Measurements from ENCODE around the gene MCM6. TPM values are rescaled to one million over a fixed set of nuclear protein-coding genes. Genes with fewer than 3 reads are reported as not detected.

Gene MCM6
- total RNA-seq, 6 experiments from 2014 or later: 22.5 to 36.0 (median 33.2) TPM

DNA sequence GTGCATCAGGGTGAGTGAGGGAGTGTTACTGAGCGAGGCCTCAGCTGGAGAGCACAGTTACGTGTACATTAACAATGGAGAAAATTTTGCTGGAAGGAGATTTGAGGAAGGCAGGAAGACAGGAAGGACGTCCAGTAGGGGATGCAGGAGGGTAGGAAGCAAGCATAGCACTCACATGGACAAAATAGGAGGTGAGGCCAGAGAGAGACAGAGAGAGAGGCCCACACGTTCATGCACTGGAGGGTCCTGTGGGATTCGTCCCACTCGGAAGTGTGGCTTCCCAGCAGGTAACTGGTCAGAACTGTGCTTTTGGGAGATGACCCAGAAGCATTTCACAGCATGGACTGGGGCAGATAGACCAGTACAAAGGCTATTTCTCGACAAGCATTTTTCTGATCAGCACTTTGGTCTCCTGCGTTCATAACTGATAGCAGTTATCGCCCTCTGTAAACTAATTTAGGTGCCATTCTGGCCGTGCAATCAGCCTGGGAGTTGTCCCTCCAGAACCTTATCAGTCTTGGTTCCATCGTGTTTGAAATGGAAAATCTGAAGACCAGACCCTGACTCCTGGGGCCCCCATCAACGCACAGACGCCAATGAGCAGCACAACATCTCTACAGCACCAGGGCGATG, 44.9 kb downstream of the MCM6 start:
- no peaks in the 10 kb centered on the region for H3K9me3 Mint-ChIP-seq
- no peak overlapping the region for H3K27ac Mint-ChIP-seq
- H3K27me3 Mint-ChIP-seq (ENCODE audit: insufficient read depth): peaks cover 19% of the 10 kb centered on the region

GRCh38 chr2:135829378-135830135, 46.7 kb downstream of the MCM6 start:
- DNase-seq: no peak
- Mint-ChIP-seq H3K9me3 (no peaks in the 10 kb centered on the region), H3K4me1 (ENCODE audit: low read depth) (no peaks in the 10 kb centered on the region), H3K27ac (no peak overlapping the region), H3K36me3 (ENCODE audit: low read depth) (no peaks in the 10 kb centered on the region), H3K4me3 (no peak overlapping the region), H3K27me3 (ENCODE audit: insufficient read depth) (peaks cover 26% of the 10 kb centered on the region)
- no peak for TF ChIP-seq CTCF (IDR thresholded peaks at IDR 0.05)

More for the DNA sequence above, 44.9 kb downstream of the MCM6 start:
- no peaks in the 10 kb centered on the region for H3K4me1 Mint-ChIP-seq (ENCODE audit: low read depth)
- no peak overlapping the region for H3K4me3 Mint-ChIP-seq
- no peak for TF ChIP-seq CTCF (IDR thresholded peaks at IDR 0.05)
- no peak for DNase-seq
- no peaks in the 10 kb centered on the region for H3K36me3 Mint-ChIP-seq (ENCODE audit: low read depth)

- Mint-ChIP-seq H3K27ac (no peak overlapping the region), H3K4me1 (ENCODE audit: low read depth) (no peaks in the 10 kb centered on the region), H3K27me3 (ENCODE audit: insufficient read depth) (peaks cover 34% of the 10 kb centered on the region), H3K9me3 (peaks cover 7% of the 10 kb centered on the region), H3K4me3 (no peak overlapping the region), H3K36me3 (ENCODE audit: low read depth) (peaks cover 8% of the 10 kb centered on the region; the same call in 1 of the 2 replicates)
- no peak for DNase-seq
- no peak for TF ChIP-seq CTCF (IDR thresholded peaks at IDR 0.05)
Measured at GRCh38 chr2:135826544-135826943, 49.7 kb downstream of the MCM6 start.

DNA sequence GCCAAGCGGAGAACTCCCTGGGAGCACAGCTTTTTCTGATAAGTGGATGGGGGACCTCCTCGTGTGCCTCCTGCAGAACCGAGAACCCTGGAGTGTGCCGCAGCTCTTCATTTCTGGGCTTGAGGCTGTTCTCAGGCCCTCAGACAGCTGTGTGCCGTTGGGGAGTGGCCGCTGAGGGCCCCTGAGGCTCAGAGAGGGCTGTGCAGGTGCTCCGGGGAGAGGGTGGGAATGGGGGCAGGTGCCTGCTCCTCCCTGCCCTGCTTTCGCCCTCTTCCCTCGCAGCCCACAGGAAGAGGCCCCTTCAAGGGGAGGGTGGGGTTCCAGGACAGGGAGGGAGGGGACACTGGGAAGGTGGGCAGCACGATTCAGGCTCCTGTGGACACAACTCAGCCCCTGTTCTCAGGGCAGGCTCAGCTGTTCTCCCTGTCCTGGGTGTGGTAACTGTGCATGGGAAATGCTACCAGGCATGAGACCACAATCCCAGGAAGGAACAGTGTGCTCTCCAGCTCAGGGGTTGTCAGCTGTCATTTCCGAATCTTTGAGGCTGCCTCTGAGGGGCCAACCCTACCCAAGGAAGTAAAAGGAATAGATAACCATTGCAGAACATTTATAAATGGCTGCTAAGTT, 50.6 kb downstream of the MCM6 start:
- no peak for DNase-seq
- no peak for TF ChIP-seq CTCF (IDR thresholded peaks at IDR 0.05)
- H3K27ac Mint-ChIP-seq: no peak overlapping the region
- H3K36me3 Mint-ChIP-seq (ENCODE audit: low read depth): peaks cover 8% of the 10 kb centered on the region; the same call in 1 of the 2 replicates
- no peaks in the 10 kb centered on the region; the same call in 1 of the 2 replicates for H3K4me1 Mint-ChIP-seq (ENCODE audit: low read depth)
- H3K27me3 Mint-ChIP-seq (ENCODE audit: insufficient read depth): peaks cover 34% of the 10 kb centered on the region
- H3K9me3 Mint-ChIP-seq: peaks cover 7% of the 10 kb centered on the region
- H3K4me3 Mint-ChIP-seq: no peak overlapping the region

DNA sequence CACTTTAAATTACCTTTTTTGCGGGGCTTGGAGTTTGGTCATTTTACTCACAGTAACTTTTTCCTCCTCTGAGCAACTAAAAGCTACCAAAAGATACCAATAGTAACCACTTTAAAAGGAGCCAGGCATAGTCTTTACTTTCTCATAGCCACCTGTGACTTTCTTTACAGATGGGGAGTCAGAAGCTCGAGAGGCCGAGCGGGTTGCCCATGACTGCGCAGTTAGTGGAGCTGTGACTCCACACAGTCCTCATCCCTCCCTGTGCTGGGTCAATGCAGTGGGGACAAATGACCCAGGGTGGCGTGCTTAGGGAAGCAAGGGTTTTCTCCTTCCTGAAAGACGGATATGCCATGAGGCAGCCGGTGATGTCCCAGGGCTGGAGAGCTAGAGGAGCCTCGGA, 51.1 kb downstream of the MCM6 start:
- peaks cover 5% of the 10 kb centered on the region for H3K4me1 Mint-ChIP-seq (ENCODE audit: low read depth)
- H3K27ac Mint-ChIP-seq: no peak overlapping the region
- TF ChIP-seq CTCF (IDR thresholded peaks at IDR 0.05): no peak
- H3K27me3 Mint-ChIP-seq (ENCODE audit: insufficient read depth): peaks cover 33% of the 10 kb centered on the region
- peaks cover 7% of the 10 kb centered on the region for H3K9me3 Mint-ChIP-seq
- H3K36me3 Mint-ChIP-seq (ENCODE audit: low read depth): peaks cover 8% of the 10 kb centered on the region; the same call in 1 of the 2 replicates
- DNase-seq: no peak
- no peak overlapping the region for H3K4me3 Mint-ChIP-seq
